Endothelial cell of umbilical vein (primary cell): ENCODE results near the gene RALGAPB. TPM values are rescaled to one million over a fixed set of nuclear protein-coding genes. Genes with fewer than 3 reads are reported as not detected.

ENCODE experiments used
- Bru-seq: library from RNA; stranded (reverse); fragments of 400-500 nt; gene quantifications from one replicate; lab custom pipeline; 2021; lab: Mats Ljungman, UMichigan
- BruChase-seq, 2 experiments: library from RNA; stranded (reverse); fragments of 400-500 nt; gene quantifications; one replicate each; lab custom pipeline; 2021; lab: Mats Ljungman, UMichigan
- BruUV-seq: library from RNA; stranded (reverse); fragments of 400-500 nt; replicated peaks from 2 replicates; lab custom pipeline; 2021; lab: Mats Ljungman, UMichigan
- CTCF ChIA-PET: fragments of 300-600, 350-600 bp; sonication (Branson Sonifier 250); formaldehyde crosslinking; loops from one replicate; lab custom pipeline; 2021; ENCODE audit warnings: antibody characterized with exemption, inconsistent platforms; lab: Charles Lee
- POLR2A ChIA-PET: fragments of 300-600, 350-600 bp; sonication (Branson Sonifier 250); formaldehyde crosslinking; loops from one replicate; lab custom pipeline; 2021; ENCODE audit warnings: antibody characterized with exemption, inconsistent platforms; lab: Charles Lee
- DNase-seq: peaks from one replicate; pipeline ENCODE4 v3.0.0-alpha.2; 2011; ENCODE audit warnings: low read depth, low spot score
- FAIRE-seq: peaks from 2 replicates; lab custom pipeline; 2011; peaks lifted over from hg19 to GRCh38; lab: Jason Lieb, UNC
- H2AFZ ChIP-seq: 2 replicates; pipeline ENCODE4 v1.6.0; 2012; ENCODE audit warnings: low read depth, low read length, control low read depth, inconsistent platforms
- H3K27ac ChIP-seq: 2 replicates; pipeline ENCODE4 v1.5.1; 2011; ENCODE audit warnings: low read depth, mild to moderate bottlenecking, control low read depth, low read length, moderate library complexity; ENCODE audit not compliant: insufficient read depth
- H3K27me3 ChIP-seq, 2 experiments: 2 replicates each; pipeline versions ENCODE4 v1.6.0 to v1.6.1; 2011; ENCODE audit warnings: low read length in 2 of 2, mixed read lengths in 1 of 2; ENCODE audit not compliant: control insufficient read depth in 2 of 2, insufficient read depth in 2 of 2
- H3K36me3 ChIP-seq, 2 experiments: 2 replicates in 1 of 2; 3 replicates in 1 of 2; pipeline ENCODE4 v1.5.1; 2011; ENCODE audit warnings: low read length in 2 of 2, mild to moderate bottlenecking in 1 of 2, moderate library complexity in 1 of 2; ENCODE audit not compliant: control insufficient read depth in 2 of 2, insufficient read depth in 2 of 2; ENCODE audit errors: extremely low read depth in 1 of 2
- H3K4me1 ChIP-seq: 3 replicates; pipeline ENCODE4 v1.5.1; 2011; ENCODE audit warnings: mild to moderate bottlenecking, low read length; ENCODE audit not compliant: control insufficient read depth, insufficient read depth; ENCODE audit errors: extremely low read depth
- H3K4me2 ChIP-seq: 2 replicates; pipeline ENCODE4 v1.6.1; 2011; ENCODE audit warnings: low read length, control low read depth, mixed read lengths; ENCODE audit not compliant: insufficient read depth
- H3K4me3 ChIP-seq, 3 experiments: fragments of 200-600 bp in 1 of 3; sonication (generic), shearing (Covaris generic) in 1 of 3; replicated peaks in 1 of 3; 2 replicates each; pipeline ENCODE4 v1.5.1; 2011 to 2016; ENCODE audit warnings: control low read depth in 3 of 3, low read length in 3 of 3, mild to moderate bottlenecking in 2 of 3, inconsistent platforms in 1 of 3, low read depth in 1 of 3, moderate library complexity in 1 of 3; ENCODE audit not compliant: insufficient read depth in 1 of 3
- H3K79me2 ChIP-seq: 2 replicates; pipeline ENCODE4 v1.6.0; 2012; ENCODE audit warnings: low read length, inconsistent platforms; ENCODE audit not compliant: control insufficient read depth, insufficient read depth
- H3K9ac ChIP-seq: replicated peaks from 2 replicates; pipeline ENCODE3; 2011; ENCODE audit warnings: low read length, control low read depth; ENCODE audit not compliant: insufficient read depth; ENCODE audit errors: extremely low read depth
- H3K9me1 ChIP-seq: replicated peaks from 3 replicates; pipeline ENCODE4 v1.6.0; 2011; ENCODE audit warnings: mild to moderate bottlenecking, low read length; ENCODE audit not compliant: control insufficient read depth, insufficient read depth; ENCODE audit errors: extremely low read depth
- H3K9me3 ChIP-seq: replicated peaks from 2 replicates; pipeline ENCODE4 v1.5.1; 2012; ENCODE audit warnings: low read length, inconsistent platforms; ENCODE audit not compliant: control insufficient read depth, insufficient read depth
- H4K20me1 ChIP-seq: replicated peaks from 2 replicates; pipeline ENCODE3; 2011; ENCODE audit warnings: mild to moderate bottlenecking, low read length; ENCODE audit not compliant: control insufficient read depth, insufficient read depth; ENCODE audit errors: extremely low read depth
- CTCF ChIP-seq, 2 donors: IDR thresholded peaks; 1 replicate in 1 of 2; 2 replicates in 1 of 2; pipeline ENCODE4 v1.5.1; 2011; ENCODE audit warnings: low read length in 2 of 2, mild to moderate bottlenecking in 2 of 2, moderate library complexity in 2 of 2, control low read depth in 1 of 2, inconsistent platforms in 1 of 2, low read depth in 1 of 2; ENCODE audit not compliant: insufficient read depth in 1 of 2; ENCODE audit errors: extremely low read depth in 1 of 2
- EZH2 ChIP-seq: IDR thresholded peaks from 2 replicates; pipeline ENCODE4 v1.6.1; 2012; ENCODE audit warnings: borderline replicate concordance, low read depth, mild to moderate bottlenecking, moderate library complexity, low read length, inconsistent platforms; ENCODE audit not compliant: severe bottlenecking
- FOS ChIP-seq: IDR thresholded peaks from 2 replicates; pipeline ENCODE4 v1.6.1; 2011; ENCODE audit warnings: mild to moderate bottlenecking, low read length, moderate library complexity, borderline replicate concordance; ENCODE audit not compliant: insufficient read depth
- GATA2 ChIP-seq: IDR thresholded peaks from 2 replicates; pipeline ENCODE4 v1.7.0; 2011; ENCODE audit warnings: low read depth, mild to moderate bottlenecking, moderate library complexity, mixed read lengths, low read length; ENCODE audit not compliant: insufficient read length, insufficient read depth
- JUN ChIP-seq: IDR thresholded peaks from 2 replicates; pipeline ENCODE4 v1.6.1; 2011; ENCODE audit warnings: borderline replicate concordance, low read depth; ENCODE audit not compliant: insufficient read length, insufficient read depth
- MYC ChIP-seq: IDR thresholded peaks from one replicate; pipeline ENCODE4 v1.6.1; 2011; ENCODE audit warnings: mild to moderate bottlenecking, low read depth, low read length
- POLR2A ChIP-seq: IDR thresholded peaks from 2 replicates; pipeline ENCODE4 v1.6.1; 2012; ENCODE audit warnings: low read depth, mild to moderate bottlenecking, control low read depth, low read length
- POLR2AphosphoS5 ChIP-seq: IDR thresholded peaks from 2 replicates; pipeline ENCODE4 v1.6.1; 2012; ENCODE audit warnings: low read depth, mild to moderate bottlenecking, control low read depth, low read length, moderate library complexity; ENCODE audit not compliant: insufficient read depth
- dilution Hi-C: fragments of 300-500 bp; cut with MboI; formaldehyde crosslinking; loops from one replicate; pipeline ENCODE4 v1.15.0; 2019; ENCODE audit warnings: low sequenced_read_pairs; ENCODE audit not compliant: extremely low pct_ligation_motif_present
- intact Hi-C: fragments of 100-400 bp; cut with micrococcal nuclease; formaldehyde crosslinking; loops from one replicate; pipeline ENCODE4 v1.10.0; 2022
- long read RNA-seq: library from polyadenylated mRNA; stranded (forward); transcript quantifications from one replicate; pipeline ENCODE4 v2.0.0, GENCODE V29; 2021
- polyA minus RNA-seq, 3 experiments: library from RNA; depleted of rRNA, polyadenylated mRNA; stranded (reverse); fragments of >200 nt; gene quantifications; 1 replicate in 1 of 3; 2 replicates in 2 of 3; pipeline ENCODE4 v1.2.3, GENCODE V29; 2011
- polyA plus RNA-seq, 4 experiments: library from polyadenylated mRNA; depleted of rRNA in 3 of 4; stranded (reverse) in 3 of 4; unstranded in 1 of 4; fragments of >200 nt; gene quantifications; 2 replicates each; pipeline versions ENCODE4 v1.2.1 to v1.2.3, GENCODE V29; 2011 to 2012; ENCODE audit warnings: missing spikeins in 1 of 4
- total RNA-seq: library from RNA; stranded (reverse); gene quantifications from 2 replicates; pipeline ENCODE4 v1.2.3, GENCODE V29; 2021
- TF ChIP-seq, protein P1 (sequence below): IDR thresholded peaks from 2 replicates; pipeline ENCODE4 v1.6.1; 2011; ENCODE audit not compliant: insufficient read depth, insufficient read length

RALGAPB gene
- total RNA-seq (36.4 and 38.7 TPM in 2 replicates), polyA plus RNA-seq (10.8 and 12.8 TPM in 2 replicates), polyA minus RNA-seq (51.7 and 62.2 TPM in 2 replicates), Bru-seq, nascent RNA (percentile 88 among the genes with signal in this experiment), BruChase-seq, experiment 1, labeled RNA remaining after a 6-hour chase (percentile 81 among the genes with signal in this experiment), BruChase-seq, experiment 2, labeled RNA remaining after a 2-hour chase (percentile 91 among the genes with signal in this experiment)
- 9.6 and 10.4 TPM in 2 replicates for polyA plus RNA-seq (2011; cell fraction: cytosol; rRNA removed)
- 73.7 and 85.7 TPM in 2 replicates for polyA plus RNA-seq (2011; cell fraction: nucleus; rRNA removed)
- 26.9 and 31.5 TPM in 2 replicates for polyA plus RNA-seq (2012)
- 16.0 TPM for polyA minus RNA-seq (2011; cell fraction: cytosol; rRNA and poly(A)+ RNA removed)
- polyA minus RNA-seq (2011; cell fraction: nucleus; rRNA and poly(A)+ RNA removed) = 81.9 and 120 TPM in 2 replicates
- long read RNA-seq, full-length matches to known transcripts = 11 of 29 reads
- long read RNA-seq, partial matches to known transcripts = 2 of 29 reads
- long read RNA-seq, other reads (novel, unspliced or antisense) = 16 of 29 reads

DNA sequence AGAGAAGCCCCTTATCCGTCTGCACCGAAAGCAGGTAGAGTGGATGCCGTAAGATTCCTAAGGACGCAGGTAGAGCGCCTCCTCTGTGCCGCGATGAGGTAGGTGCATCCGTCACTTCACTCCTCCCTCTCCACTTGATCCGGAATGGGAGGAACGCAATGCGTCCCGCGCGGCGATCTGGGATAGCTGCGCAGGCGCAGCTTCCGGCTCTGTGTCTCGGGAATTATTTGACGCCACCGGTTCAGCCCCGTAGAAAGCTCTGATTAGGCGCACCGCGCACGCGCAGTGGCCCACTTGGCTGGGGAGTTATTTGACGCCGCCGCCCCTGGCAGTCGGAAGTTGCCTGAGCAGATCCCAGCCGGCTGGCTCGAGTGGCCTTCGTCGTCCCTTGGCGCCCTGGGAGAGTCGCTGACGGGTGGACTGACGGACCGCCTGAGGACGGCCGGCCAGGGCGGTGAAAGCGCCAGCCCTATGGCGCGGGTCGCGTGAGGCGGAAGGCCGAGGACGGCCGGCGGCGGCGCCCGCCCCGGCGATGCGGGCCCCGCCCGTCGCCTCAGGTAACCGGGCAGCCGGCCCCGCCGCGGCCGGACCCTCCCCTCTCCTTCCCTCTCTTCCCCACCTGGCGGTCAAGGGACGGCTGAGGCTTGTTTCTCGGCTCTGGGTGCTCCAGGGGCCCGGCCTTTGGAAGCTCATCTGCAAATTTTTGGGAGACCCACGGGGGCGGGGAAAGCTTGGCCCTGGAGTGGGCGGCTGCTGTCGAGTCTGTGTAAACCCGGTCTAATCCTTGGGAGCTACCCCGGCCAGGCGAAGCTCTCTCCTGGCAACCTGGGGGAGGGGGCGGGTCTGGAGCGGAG lies at the start of gene RALGAPB:
TSS of gene RALGAPB (plus strand) at position 331 of the 854 bp plus-strand sequence. CDS start 15,590 bp downstream, outside the sequence.
- ChIA-PET CTCF (interaction anchor here (0.6 to 4.6 kb wide), 16 partner anchors 8 to 64 kb away, joined by 3 to 41 read pairs (median 4); partner anchors contain the start of gene SNHG17), POLR2A (interaction anchor here (1.0 to 3.0 kb wide), 4 partner anchors 12 to 55 kb away, joined by 3 to 13 read pairs (median 7); partner anchors contain the start of gene SNHG17)
- DNase-seq (peak; percentile 100), FAIRE-seq (peak; percentile 100)
- Histone ChIP-seq H3K9me1 (no peaks in the 10 kb centered on the region), H3K4me3 (peak within 1 kb of the TSS; percentile 53 to 79 (median 70)), H3K79me2 (peaks cover 45% of the 10 kb centered on the region), H4K20me1 (peaks cover 3% of the 10 kb centered on the region), H3K27ac (peak within 1 kb of the TSS; percentile 50), H3K9me3 (no peaks in the 10 kb centered on the region), H2AFZ (peak within 1 kb of the TSS; percentile 90), H3K27me3 (peaks cover 2 to 4% of the 10 kb centered on the region in 2 experiments), H3K4me1 (peaks cover 15% of the 10 kb centered on the region), H3K9ac (peak within 1 kb of the TSS; percentile 85), H3K36me3 (no peaks in the 10 kb centered on the region), H3K4me2 (peak within 1 kb of the TSS; percentile 80)
- no TSS peak for BruUV-seq
- TF ChIP-seq EZH2 (no peak), POLR2AphosphoS5 (peak; percentile 89), POLR2A (peak; percentile 51), JUN (no peak), CTCF (IDR thresholded peaks at IDR 0.05; ENCODE audit: extremely low read depth in 1 of 2, insufficient read depth in 1 of 2, low read depth in 1 of 2, low read length in 2 of 2) (peak; percentile 14 to 45), GATA2 (no peak), MYC (peak; percentile 16), FOS (no peak)
- TF ChIP-seq, protein P1, sequence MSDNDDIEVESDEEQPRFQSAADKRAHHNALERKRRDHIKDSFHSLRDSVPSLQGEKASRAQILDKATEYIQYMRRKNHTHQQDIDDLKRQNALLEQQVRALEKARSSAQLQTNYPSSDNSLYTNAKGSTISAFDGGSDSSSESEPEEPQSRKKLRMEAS = no peak
- intact Hi-C loops = loop anchor here (1.0 kb wide), 2 partner anchors 26 to 37 kb away; partner anchors contain the start of gene SNHG17
- dilution Hi-C loops = no loop called here
